ENCODE measurements around the gene DHX16. TPM values are rescaled to one million over a fixed set of nuclear protein-coding genes. Genes with fewer than 3 reads are reported as not detected.

Gene DHX16
- total and polyA plus RNA-seq, 9 of the 15 experiments (the other 6 are each of a cell fraction or from before 2014, with no cell fraction given): 14.6 to 66.1 (median 47.5) TPM

GRCh38 chr6:30672445-30673253, at the start of gene DHX16 (continued):
- peak; percentile 80 for TF ChIP-seq E2F8 (IDR thresholded peaks at IDR 0.05; ENCODE audit: low read depth, partially characterized antibody)
- no peak for TF ChIP-seq MED1 (CRISPR knock-in tag; IDR thresholded peaks at IDR 0.05; ENCODE audit: borderline replicate concordance)
- no peak for TF ChIP-seq CLOCK (CRISPR knock-in tag; IDR thresholded peaks at IDR 0.05; ENCODE audit: borderline replicate concordance)
- no peak for TF ChIP-seq MITF (IDR thresholded peaks at IDR 0.05)
- TF ChIP-seq SETDB1 (IDR thresholded peaks at IDR 0.05; ENCODE audit: low read length): no peak
- TF ChIP-seq XRCC5 (IDR thresholded peaks at IDR 0.05; ENCODE audit: low read depth, low read length): peak; percentile 82; the same call in 1 of the 2 replicates
- no peak; the same call in 1 of the 2 replicates for TF ChIP-seq ZFP1 (CRISPR knock-in tag; IDR thresholded peaks at IDR 0.05)
- TF ChIP-seq HNRNPLL (IDR thresholded peaks at IDR 0.05; ENCODE audit: low read depth, low read length, poor library complexity, severe bottlenecking): peak; percentile 19
- no peak for TF ChIP-seq BRF1 (IDR thresholded peaks at IDR 0.05; ENCODE audit: borderline replicate concordance, extremely low read depth, insufficient read length)
- no peak; the same call in 1 of the 2 replicates for TF ChIP-seq GATAD2B (IDR thresholded peaks at IDR 0.05; ENCODE audit: borderline replicate concordance)
- TF ChIP-seq ARID3B (CRISPR knock-in tag; IDR thresholded peaks at IDR 0.05; ENCODE audit: borderline replicate concordance): no peak
- TF ChIP-seq C11orf30 (IDR thresholded peaks at IDR 0.05; ENCODE audit: low read depth): peak; percentile 89
- TF ChIP-seq CCNT2 (IDR thresholded peaks at IDR 0.05; ENCODE audit: borderline replicate concordance, extremely low read depth, insufficient read length, low read depth, low read length): peak; percentile 57
- peak; percentile 49; the same call in 1 of the 2 replicates for TF ChIP-seq E2F4 (CRISPR knock-in tag; IDR thresholded peaks at IDR 0.05; ENCODE audit: low read depth)

Measured in K562 (cell line).